Endodermal cell (in vitro differentiated cells): Measurements from ENCODE around the gene SPRY2. TPM values are rescaled to one million over a fixed set of nuclear protein-coding genes. Genes with fewer than 3 reads are reported as not detected.
A peak's percentile ranks its signal among the peaks of the same experiment; 100 is the strongest.

ENCODE experiments used
- DNase-seq: peaks from one replicate; pipeline ENCODE4 v3.0.0-alpha.2; 2017
- H3K27ac ChIP-seq: 2 replicates; pipeline ENCODE4 v1.5.1; 2013; ENCODE audit warnings: mild to moderate bottlenecking, low read depth, low read length, moderate library complexity
- H3K27me3 ChIP-seq: 2 replicates; pipeline ENCODE4 v1.6.1; 2013; ENCODE audit warnings: mild to moderate bottlenecking, low read length, moderate library complexity; ENCODE audit not compliant: insufficient read depth, control insufficient read depth, poor library complexity, severe bottlenecking
- H3K36me3 ChIP-seq: 2 replicates; pipeline ENCODE4 v1.7.0; 2013; ENCODE audit warnings: mild to moderate bottlenecking, low read length, moderate library complexity; ENCODE audit not compliant: control insufficient read depth, insufficient read depth
- H3K4me1 ChIP-seq: one replicate; pipeline ENCODE4 v1.7.0; 2013; ENCODE audit warnings: low read length; ENCODE audit not compliant: control insufficient read depth, insufficient read depth
- H3K4me3 ChIP-seq: 2 replicates; pipeline ENCODE4 v1.5.1; 2013; ENCODE audit warnings: mild to moderate bottlenecking, low read length, moderate library complexity
- H3K9ac ChIP-seq: 2 replicates; pipeline ENCODE4 v1.6.1; 2013; ENCODE audit warnings: mild to moderate bottlenecking, low read length, moderate library complexity; ENCODE audit not compliant: poor library complexity, severe bottlenecking; ENCODE audit errors: extremely low read depth
- H3K9me3 ChIP-seq: 2 replicates; pipeline ENCODE4 v1.6.1; 2013; ENCODE audit warnings: mild to moderate bottlenecking, low read length, moderate library complexity; ENCODE audit not compliant: control insufficient read depth
- H3K27ac Mint-ChIP-seq: 2 replicates; pipeline ENCODE4 v1.8.0; 2020; ENCODE audit warnings: mixed read lengths
- H3K27me3 Mint-ChIP-seq: 2 replicates; pipeline ENCODE4 v1.8.0; 2021; ENCODE audit warnings: mild to moderate bottlenecking, mixed read lengths; ENCODE audit not compliant: insufficient read depth
- H3K36me3 Mint-ChIP-seq: 2 replicates; pipeline ENCODE4 v1.8.0; 2020; ENCODE audit warnings: low read depth, mixed read lengths
- H3K4me1 Mint-ChIP-seq: 2 replicates; pipeline ENCODE4 v1.8.0; 2020; ENCODE audit warnings: mixed read lengths
- H3K4me3 Mint-ChIP-seq: 2 replicates; pipeline ENCODE4 v1.8.0; 2020; ENCODE audit warnings: mild to moderate bottlenecking, moderate library complexity, mixed read lengths
- H3K9me3 Mint-ChIP-seq: 2 replicates; pipeline ENCODE4 v1.8.0; 2020; ENCODE audit warnings: mild to moderate bottlenecking, mixed read lengths
- WGBS, 2 experiments: methylation state at CpG; one replicate each; pipeline versions ENCODE4 v1.1.5 to v1.1.7; 2013; ENCODE audit warnings: missing lambda C conversion rate in 2 of 2, mixed read lengths in 1 of 2; ENCODE audit not compliant: insufficient coverage in 1 of 2, insufficient read length in 1 of 2; 5-methylcytosine and 5-hydroxymethylcytosine counted together
- total RNA-seq, 2 donors: library from RNA; stranded (reverse); fragmentation: NEBNext Ultra II Directional in 1 of 2; extraction: Animal tissue kit (Norgen Biotek cat#: 25700) in 1 of 2; gene quantifications; 2 replicates in 1 of 2; 3 replicates in 1 of 2; pipeline ENCODE4 v1.2.1, GENCODE V29; 2021
- TF ChIP-seq, protein P1 (sequence below): fragments of 200-600 bp; sonication (generic); conservative IDR thresholded peaks from 2 replicates; pipeline ENCODE4 v1.5.0; 2021; ENCODE audit warnings: antibody characterized with exemption, mild to moderate bottlenecking

SPRY2 gene
- total RNA-seq, 2 donors from 2014 or later = 87.7 to 96.9 TPM

DNA sequence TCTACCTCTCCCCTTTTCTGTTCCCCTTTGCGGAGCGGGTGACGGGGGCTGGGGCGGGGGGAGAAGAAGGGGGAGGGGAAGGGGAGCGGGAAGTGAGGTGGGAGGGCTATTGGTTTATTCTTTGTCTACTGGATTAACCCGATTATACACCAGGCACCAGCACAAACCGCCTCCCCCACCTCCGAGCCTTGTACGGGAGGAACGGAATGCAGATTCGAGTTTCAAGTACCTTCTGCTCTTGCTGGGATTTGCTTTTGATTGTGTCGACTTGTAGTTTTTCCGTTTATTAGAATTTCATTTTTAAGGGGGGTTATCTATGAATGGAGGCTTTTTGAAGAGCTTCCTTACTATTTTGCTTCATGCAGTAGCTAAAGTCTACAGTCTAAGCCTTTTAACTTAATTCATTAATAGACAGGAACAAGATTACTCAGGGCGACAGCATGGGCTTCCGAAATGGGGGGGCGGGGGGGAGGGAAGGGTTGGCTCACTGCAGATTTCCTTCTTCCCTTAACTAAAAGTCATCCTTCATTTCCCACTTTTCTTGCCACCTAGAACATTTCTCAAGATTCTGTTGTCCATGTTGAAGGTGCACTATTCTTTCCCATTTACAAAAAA, 937 bp upstream of the SPRY2 start:
- Histone ChIP-seq H3K4me1 (peaks cover 12% of the 10 kb centered on the region), H3K27me3 (no peaks in the 10 kb centered on the region), H3K9ac (peak overlapping the region; percentile 97), H3K4me3 (peak overlapping the region; percentile 87), H3K9me3 (no peaks in the 10 kb centered on the region), H3K27ac (peak overlapping the region; percentile 99), H3K36me3 (peaks cover 20% of the 10 kb centered on the region)
- no peaks in the 10 kb centered on the region for H3K27me3 Mint-ChIP-seq
- peaks cover 2% of the 10 kb centered on the region for H3K36me3 Mint-ChIP-seq
- H3K27ac Mint-ChIP-seq = peak overlapping the region; percentile 98
- H3K9me3 Mint-ChIP-seq = no peaks in the 10 kb centered on the region
- WGBS, 2 experiments = 0 to 1% methylated on average over 2 to 11 of the region's 16 CpGs
- peaks cover 44% of the 10 kb centered on the region for H3K4me1 Mint-ChIP-seq
- peak; percentile 87 for DNase-seq
- TF ChIP-seq, protein P1, sequence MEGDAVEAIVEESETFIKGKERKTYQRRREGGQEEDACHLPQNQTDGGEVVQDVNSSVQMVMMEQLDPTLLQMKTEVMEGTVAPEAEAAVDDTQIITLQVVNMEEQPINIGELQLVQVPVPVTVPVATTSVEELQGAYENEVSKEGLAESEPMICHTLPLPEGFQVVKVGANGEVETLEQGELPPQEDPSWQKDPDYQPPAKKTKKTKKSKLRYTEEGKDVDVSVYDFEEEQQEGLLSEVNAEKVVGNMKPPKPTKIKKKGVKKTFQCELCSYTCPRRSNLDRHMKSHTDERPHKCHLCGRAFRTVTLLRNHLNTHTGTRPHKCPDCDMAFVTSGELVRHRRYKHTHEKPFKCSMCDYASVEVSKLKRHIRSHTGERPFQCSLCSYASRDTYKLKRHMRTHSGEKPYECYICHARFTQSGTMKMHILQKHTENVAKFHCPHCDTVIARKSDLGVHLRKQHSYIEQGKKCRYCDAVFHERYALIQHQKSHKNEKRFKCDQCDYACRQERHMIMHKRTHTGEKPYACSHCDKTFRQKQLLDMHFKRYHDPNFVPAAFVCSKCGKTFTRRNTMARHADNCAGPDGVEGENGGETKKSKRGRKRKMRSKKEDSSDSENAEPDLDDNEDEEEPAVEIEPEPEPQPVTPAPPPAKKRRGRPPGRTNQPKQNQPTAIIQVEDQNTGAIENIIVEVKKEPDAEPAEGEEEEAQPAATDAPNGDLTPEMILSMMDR = no peak
- H3K4me3 Mint-ChIP-seq = no peak overlapping the region

DNA sequence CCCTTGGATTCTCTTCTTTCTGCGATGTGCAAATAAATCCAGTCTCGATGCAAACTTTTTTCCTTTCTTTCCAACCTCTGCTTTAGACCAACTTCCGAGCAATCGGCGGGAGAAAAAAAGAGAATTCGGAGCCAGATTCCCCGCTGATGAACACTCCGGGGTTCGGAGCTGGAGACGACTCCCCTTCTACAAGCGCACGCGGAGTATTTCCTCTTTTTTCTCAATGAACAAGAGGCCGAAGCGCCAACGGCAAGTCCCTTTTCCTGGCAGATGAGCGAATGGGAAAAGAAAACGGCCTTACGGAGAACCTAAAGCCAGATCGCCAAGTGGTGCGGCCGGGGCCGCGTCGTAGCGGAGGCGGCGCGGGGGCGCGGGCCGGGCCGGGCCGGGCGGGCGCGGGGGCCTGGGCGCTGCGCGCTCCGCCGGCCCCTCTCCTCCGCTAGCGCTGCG, 250 bp downstream of the SPRY2 start:
- no peak overlapping the region for H3K4me3 Mint-ChIP-seq
- peaks cover 9% of the 10 kb centered on the region for H3K4me1 ChIP-seq
- peaks cover 32% of the 10 kb centered on the region for H3K36me3 ChIP-seq
- no peaks in the 10 kb centered on the region for H3K27me3 ChIP-seq
- H3K27ac Mint-ChIP-seq = no peak overlapping the region
- H3K36me3 Mint-ChIP-seq = peaks cover 3% of the 10 kb centered on the region
- H3K9me3 ChIP-seq = no peaks in the 10 kb centered on the region
- peak overlapping the region; percentile 99 for H3K27ac ChIP-seq
- H3K9me3 Mint-ChIP-seq = no peaks in the 10 kb centered on the region
- DNase-seq = no peak
- 0% methylated on average over 10 to 43 of the region's 45 CpGs for WGBS, 2 experiments
- peaks cover 45% of the 10 kb centered on the region for H3K4me1 Mint-ChIP-seq
- peak overlapping the region; percentile 99 for H3K4me3 ChIP-seq
- no peaks in the 10 kb centered on the region for H3K27me3 Mint-ChIP-seq
- H3K9ac ChIP-seq = peak overlapping the region; percentile 100
- TF ChIP-seq, protein P1 = no peak

DNA sequence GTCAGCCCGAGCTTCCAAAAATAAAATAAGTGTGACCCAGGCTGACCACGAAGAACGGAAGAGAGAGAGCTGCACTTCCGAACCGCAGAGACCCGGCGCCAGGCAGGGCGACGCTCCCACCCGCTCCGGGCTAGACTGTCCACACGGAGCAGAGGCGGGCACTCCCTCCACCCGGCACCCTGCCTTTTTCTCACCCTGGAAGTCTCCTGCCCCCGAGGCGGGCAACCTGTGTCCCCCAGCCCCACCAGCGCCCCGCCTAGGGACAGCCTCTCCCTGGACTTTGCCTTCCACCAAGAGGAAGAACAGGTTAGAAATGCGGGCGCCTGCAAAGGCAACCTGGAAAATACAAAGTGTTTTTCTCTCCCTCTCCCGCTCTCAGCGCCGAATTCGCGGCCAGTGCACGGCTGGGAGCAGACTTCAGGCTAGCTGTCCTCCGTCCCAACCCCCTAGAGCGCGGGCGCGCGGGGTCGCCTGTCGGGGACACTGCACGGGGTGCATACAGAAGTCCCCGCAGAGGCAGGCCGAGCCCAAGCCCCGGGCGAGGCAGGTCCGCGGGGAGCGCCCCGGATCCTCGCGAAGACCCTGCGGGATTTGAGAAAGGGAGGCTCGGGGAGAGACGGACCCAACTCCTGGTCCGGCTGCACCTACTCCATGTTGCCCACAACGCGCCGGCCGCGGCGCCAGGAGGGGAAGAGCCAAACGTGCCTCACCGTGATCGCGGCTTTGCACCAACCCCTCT, 845 bp downstream of the SPRY2 start:
- Histone ChIP-seq H3K27me3 (no peaks in the 10 kb centered on the region), H3K36me3 (peaks cover 38% of the 10 kb centered on the region), H3K27ac (peak overlapping the region; percentile 99), H3K9ac (peak overlapping the region; percentile 100), H3K9me3 (no peaks in the 10 kb centered on the region), H3K4me1 (peaks cover 9% of the 10 kb centered on the region), H3K4me3 (peak overlapping the region; percentile 99)
- TF ChIP-seq, protein P1 = no peak
- H3K27me3 Mint-ChIP-seq = no peaks in the 10 kb centered on the region
- no peak overlapping the region for H3K27ac Mint-ChIP-seq
- H3K36me3 Mint-ChIP-seq = peaks cover 9% of the 10 kb centered on the region
- peak; percentile 71 for DNase-seq
- 0% methylated on average over 27 to 59 of the region's 59 CpGs for WGBS, 2 experiments
- peaks cover 41% of the 10 kb centered on the region for H3K4me1 Mint-ChIP-seq
- no peak overlapping the region for H3K4me3 Mint-ChIP-seq
- no peaks in the 10 kb centered on the region for H3K9me3 Mint-ChIP-seq
